NCI-H1930 (cell line): ENCODE data around the gene GAGE10.

Source experiments
- DNase-seq, 2 experiments: peaks; one replicate each; lab custom pipeline; 2025; lab: John Stamatoyannopoulos, UW

The GAGE10 gene, protein sequence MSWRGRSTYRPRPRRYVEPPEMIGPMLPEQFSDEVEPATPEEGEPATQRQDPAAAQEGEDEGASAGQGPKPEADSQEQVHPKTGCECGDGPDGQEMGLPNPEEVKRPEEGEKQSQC

DNA sequence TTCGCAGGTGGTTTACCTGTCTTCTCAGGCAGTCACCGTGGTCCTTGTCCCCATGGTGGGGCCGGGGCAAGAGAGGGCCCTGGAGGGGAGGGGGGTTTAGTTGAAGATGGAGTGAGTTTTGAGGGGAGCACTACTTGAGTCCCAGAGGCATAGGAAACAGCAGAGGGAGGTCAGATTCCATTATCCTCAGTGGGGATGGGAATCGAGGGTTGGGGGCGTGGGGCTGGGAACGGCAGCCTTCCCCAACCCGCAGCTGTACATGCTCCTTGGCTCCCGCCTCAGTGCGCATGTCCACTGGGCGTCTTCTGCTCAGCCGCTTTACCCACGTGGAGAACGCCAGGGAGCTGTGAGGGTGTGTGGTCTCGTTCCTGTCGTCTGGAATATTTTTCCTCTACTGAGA lies at the start of gene GAGE10:
GAGE10 (plus strand) TSS at position 301 of the 400 bp plus-strand sequence. CDS start 1,214 bp downstream, outside the sequence.
- no peak for DNase-seq

DNA sequence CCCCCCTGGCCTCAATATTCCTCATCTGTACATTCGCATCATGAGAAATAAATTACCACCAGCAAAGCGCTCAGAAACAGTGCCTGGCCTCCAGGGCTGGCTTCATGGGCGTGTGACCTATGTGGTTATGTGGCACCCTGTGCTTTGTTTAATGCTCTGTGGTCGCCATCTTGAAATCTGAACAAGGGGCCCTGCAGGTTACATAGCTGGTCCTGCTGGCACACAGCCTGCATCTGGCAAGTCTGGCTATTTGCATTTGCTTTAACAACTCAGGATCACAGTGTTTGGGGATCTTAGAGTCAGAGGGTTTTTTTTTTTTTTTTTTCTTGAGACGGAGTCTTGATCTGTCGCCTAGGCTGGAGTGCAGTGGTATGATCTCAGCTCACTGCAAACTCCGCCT lies 48.8 kb upstream of the GAGE10 start:
- DNase-seq, result no peak

DNA sequence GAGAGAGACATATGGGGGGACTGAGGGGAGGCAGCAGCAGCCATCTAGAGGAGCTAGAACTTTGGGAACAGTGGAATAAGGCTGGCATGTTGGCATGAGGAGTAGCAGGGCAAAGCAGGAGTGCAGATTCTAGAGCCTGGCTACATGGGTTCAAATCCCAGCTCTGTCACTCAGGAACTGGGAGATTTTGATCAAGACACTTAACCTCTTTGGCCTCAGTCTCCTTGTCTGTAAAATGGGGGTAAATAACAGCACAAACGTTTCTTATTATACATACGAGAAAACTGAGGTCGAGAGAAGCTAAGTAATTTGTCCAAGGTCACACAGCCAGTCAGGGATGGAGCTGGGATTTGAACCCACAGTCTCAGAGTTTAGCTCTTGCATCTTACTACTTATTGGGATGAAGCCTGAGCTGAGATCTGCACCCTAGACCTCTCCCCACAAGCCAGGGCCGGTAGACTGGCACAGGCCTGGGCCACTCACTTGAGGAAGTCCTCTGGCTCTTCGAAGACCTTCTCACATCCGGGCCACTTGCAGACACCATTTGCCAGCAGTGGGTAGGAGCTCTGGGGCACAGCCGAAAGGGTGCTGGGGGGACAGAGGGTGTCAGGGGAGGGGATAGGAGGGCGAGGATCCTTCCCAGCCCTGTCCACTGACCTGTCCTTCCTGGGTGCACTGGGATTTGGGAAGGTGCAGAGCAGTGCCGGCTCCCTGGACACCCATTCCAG lies 47.0 kb upstream of the GAGE10 start:
- no peak for DNase-seq

DNA sequence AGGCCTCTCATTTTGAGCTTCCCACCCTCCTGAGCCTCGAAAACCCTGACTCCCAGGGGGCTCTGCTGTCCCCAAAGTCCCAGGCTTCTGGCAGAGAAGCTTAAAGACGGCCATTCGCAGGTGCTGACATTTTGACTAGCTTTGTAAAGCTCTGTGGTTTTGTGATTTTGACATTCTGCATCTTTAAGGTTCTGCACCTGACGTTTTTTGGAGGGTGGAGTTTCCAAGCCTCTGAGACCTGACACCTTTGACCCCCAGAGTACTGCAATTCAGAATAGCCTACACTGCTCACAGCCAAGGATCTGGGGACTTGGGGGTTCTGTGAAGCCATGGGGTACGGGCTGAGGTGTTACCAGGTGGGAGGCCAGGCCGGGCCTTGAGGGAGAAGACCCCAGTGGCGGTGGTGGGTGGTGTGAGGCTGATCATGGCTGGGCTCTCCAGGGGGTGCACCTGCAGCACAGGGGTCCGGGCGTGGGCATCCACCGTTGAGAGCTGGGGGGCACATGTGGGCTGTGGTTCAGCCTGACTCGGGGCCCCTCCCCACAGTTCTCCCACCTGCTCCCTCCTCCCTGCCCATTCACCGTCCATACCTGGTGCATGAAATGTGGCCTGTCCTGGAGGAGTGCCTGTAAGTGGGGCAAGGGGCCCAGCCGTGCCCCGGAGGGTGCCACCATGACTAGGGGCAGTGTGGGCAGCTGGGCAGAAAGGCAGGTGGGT lies 46.2 kb upstream of the GAGE10 start:
- no peak for DNase-seq

DNA sequence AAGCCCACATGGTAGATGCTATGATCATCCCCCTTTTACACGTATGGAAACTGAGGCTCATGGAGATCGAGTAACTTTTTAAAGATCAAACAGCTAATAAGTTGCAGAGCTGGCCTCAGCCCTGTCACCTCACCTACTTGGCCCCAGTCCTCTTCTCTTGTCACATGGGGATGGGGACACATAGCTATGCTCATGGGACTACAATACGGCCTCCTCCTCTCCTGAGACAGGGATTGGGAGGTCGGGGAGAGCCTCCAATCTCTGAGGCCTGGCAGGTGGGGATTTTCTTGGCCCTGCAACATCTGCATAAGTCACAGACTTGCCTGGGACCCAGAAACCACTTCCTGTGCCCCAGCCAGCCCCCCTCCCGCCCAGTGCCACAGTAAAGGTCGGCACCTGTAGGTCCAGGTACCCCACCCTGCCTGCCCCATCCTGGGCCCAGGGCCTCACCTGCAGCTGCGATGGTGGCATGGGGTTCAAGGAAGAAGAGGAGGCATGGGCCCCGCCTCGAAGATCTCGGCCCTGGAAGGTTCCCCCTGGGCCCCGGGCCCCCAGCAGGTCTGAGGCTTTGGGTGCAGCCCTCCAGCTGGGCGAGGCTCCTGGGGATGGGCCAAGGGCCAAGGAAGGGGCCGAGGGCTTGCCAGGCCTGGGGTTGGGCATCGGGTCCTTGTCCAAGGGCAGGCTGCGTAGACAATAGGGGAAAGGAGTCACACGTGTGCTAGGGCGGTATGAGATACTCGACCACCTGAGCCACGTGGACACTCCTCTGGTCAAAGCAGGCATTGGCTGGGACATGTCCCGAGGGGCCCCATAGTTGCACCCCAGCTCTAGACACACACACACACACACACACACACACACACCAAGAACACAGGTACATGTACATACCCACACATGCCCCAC lies 45.3 kb upstream of the GAGE10 start:
- DNase-seq, result no peak

DNA sequence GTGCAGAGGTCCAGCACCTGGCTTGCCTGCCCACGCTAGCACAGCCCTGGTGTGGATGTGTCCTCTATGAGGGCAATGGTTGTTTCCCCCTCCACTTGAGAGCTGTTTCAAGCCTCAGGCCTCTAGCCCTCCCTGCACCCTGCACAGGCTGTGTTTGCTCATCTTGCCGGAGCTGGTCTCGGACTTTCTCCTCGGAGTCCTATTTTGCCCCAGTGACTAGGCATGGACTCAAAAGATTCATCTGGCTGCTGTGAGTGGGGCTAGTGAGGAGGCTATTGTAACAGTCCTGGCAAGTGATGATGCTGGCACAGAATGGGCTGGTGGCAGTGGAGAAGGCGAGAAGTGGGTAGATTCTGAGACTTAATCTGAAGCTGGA lies 44.7 kb upstream of the GAGE10 start:
- DNase-seq, result no peak

DNA sequence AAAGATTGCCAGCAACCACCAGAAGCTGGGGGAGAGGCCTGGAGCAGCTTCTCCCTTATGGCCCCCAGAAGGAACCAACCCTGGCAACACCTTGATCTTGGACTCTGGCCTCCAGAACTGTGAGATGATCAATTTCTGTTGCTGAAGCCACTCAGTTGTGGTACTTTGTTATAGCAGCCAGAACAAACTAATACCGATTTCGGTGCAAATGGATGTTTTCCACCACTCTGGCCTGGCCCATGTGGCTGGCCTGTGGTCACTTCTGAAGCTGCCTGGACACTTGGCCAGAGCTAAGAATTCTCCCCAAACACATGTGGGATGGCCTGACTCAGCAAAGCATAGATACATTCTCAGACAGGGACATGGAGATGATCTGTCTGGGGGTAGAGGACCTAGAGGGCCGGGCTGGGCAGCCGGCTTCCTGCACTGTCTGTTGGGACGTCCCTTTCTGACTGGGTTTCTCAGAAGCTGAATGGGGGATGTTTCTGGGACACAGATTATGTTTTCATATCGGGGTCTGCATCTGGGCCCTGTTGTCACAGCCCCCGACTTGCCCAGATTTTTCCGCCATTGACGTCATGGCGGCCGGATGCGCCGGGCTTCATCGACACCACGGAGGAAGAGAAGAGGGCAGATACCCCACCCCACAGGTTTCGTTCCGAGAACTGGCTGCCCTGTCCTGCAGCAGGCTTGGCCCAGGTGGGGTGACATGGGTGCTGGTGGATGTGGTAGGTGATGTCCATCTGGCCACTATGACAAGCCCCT lies 43.0 kb upstream of the GAGE10 start:
- no peak for DNase-seq

DNA sequence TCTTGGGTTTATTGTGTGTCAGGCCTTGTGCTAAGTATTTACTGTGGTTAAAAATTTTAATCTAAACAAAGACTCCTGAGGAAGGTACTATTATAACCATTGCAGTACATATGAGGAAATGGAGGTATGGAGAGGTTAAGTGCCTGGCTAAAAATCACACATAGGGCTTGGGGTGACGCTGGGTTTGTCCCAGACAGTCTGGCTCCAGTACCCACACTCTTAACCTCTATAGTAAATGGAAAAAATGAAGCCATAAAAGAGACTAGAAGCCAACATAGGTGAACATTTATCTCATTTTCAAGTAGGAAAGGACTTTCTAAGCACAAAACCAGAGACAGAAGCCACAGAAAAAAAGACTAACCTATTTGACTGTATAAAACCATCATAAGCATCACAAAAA lies 40.8 kb upstream of the GAGE10 start:
- no peak for DNase-seq

DNA sequence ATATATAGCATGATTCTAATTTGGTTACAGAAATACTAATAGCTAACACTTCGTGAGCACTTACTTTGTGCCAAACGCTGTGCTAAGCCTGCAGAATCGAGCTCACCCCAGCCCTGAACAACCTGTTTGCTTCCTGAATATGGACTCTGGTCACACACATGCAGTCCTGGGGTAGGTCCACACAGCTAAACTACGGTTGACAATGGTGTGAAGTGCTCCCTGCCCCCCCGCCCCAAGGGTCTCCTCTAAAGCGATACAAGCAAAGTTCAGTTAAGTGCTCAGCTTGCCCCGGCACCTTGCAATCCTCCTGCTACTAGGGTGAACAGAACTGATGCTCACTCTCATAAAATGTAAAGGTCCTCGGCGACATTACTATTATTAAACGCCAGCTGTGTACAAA lies 39.8 kb upstream of the GAGE10 start:
- no peak for DNase-seq

DNA sequence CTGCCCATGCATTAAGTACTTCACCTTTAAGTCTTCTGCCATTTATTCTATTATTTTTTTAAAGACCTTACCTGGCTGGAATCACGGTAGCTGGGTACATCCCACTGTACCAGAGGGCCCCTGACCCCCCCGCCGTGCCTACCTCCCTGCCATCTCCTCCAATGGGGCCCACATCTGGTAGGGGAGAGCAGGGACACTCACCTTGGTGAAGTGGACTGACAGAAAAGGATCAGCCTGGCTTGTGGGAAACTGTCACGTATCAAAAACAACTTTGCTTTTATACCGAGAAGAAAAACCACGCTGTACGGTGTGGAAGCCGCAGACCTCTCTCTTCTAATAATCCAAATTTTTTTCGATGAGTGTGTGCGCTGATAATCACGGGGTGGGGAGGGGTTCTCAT lies 39.0 kb upstream of the GAGE10 start, which contains the start of gene FOXP3:
FOXP3 (minus strand) TSS at position 251 of the 400 bp plus-strand sequence. CDS start 6,205 bp downstream, outside the sequence.
- no peak for DNase-seq

DNA sequence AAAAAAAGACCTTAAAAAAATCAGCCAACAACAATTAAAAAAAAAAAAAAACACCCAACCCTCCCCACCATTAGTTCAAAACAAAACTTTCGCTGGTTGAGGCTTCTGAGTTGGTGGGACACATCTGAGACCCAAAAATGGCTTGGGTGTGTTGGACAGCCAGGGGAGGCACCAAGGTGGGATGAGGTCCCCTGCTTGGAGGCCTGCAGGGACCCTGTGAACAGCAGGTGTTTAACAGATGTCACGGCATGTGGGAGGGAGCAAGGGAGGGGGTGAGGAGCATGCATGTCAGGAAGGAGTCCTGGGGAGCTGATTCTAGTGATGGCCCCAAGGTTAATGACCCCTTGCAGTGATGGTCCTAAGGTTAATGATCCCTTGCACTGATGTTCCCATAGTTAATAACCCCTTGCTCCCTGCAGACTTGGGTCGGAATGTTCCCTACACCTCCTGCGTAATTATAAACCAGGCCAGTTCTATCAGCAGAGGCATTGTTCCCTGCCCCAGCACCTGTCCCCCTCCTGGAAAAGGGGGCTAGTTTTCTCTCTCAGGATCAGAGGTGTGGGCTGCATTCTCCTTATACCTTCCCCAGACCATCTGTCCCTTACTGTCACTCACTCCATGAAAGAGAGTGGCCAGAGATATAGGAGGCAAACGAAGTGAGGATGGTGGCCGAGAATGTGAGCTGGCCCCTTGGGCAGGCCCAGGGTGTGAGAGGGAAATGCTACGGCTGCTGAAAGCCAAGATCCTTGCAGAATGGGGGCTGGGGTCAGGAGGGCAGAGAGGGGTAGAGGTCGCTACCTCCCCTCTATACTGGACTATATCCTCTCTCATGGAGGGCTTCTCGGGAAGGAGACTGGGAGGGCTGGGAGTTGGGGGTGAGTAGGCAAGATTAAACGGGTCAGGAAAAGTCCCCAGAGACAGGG lies 36.7 kb upstream of the GAGE10 start:
- no peak for DNase-seq

DNA sequence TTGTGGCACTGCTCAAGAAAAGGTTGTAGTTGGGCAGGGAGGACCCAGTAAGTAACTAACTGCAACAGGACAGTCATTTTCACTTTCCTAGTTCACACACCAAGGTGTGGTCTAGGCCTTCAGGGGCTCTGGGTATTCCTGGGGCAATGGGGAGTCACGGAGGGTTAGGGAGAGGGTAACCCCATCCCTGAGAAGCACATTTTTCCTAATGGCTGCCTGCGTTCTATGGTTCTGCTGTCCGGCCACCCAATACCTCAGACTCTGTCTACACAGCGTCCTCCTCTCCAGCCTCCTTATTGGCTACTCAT lies 34.8 kb upstream of the GAGE10 start:
- no peak for DNase-seq

DNA sequence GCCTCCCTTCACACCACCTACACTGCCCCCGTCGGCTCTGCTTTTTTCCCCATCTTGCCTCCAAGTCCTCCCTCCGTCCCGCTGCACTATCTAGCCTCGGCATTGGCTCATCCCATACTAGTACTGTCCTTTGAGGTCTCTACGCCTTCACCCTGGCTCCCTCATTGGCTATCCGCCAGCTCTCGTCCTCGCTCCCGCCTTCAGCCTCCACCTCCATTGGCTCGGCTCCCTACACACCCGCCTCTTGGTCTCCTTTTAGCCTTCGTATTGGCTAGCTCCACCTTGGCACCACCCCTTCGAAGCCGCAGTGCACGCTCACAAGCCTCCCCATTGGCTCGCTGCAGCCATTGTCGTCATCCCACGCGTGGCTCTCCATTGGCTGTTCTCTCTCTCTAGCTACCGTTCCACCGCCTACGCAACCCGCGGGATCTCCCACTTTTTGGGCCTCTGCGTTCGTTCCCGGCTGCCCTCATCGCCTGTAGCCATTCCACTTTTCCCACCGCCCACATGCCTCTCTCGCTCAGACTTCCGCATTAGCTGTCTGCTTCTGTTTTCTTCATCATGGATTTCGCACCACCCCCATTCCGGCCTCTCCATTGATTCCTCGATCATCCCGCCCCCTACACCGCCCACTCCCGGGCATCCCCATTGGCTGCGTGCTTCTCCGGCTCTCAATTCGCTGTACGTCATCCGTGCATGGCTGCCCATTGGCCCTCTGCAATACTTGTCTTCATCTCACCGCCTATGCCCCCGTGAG lies 34.3 kb upstream of the GAGE10 start:
- DNase-seq, result peak; percentile 94 to 96

DNA sequence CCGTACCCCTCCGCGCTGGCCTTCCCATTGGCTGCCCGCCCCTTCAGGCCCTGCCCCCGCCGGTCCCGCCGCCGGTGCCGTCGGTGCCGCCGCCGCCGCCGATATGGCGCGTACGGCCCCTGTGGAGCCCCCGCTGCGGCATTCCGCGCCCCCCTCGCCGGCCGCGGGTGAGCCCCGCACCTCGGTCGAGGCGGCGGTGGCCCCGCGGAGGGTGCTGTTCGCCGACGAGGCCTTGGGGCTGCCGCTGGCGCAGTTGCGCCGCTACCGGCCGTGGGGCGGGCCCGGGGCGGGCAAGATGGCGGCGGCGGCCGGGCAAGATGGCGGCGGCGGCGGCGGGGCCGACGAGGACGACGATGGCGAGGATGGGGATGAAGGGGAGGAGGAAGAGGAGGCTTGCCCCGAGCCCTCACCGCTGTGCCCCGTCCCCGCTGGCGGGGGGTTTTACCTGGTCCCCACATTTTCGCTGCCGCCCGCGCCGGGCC lies 33.6 kb upstream of the GAGE10 start, which contains the start of gene PPP1R3F:
PPP1R3F (plus strand) TSS at position 27 of the 482 bp plus-strand sequence; CDS start at position 104, 77 bp downstream.
- no peak for DNase-seq

DNA sequence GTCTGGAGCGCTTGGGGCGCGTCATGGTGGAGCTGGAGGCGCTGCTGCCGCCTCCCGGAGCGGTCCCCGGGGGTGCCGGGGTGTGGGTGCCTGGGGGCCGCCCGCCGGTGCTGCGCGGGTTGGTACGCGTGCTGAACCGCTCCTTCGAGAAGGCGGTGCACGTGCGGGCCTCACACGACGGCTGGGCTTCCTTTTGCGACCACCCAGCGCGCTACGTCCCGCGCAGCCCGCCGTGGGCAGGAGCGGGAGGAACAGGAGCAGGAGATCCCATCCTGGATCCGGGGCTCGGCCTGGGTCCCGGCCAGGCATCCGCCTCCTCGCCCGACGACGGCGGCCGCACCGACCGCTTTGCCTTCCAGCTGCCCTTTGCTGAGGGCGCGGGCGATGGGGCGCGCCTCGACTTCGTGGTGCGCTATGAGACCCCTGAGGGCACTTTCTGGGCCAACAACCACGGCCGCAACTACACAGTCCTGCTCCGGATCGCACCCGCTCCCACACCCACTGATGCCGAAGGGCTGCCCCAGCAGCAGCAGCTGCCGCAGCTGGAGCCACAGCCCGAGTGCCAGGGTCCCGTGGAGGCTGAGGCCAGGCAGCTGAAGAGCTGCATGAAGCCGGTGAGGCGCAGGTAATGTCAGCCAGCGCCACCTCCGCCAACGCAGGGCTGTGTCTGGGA lies 33.1 kb upstream of the GAGE10 start:
- no peak for DNase-seq

DNA sequence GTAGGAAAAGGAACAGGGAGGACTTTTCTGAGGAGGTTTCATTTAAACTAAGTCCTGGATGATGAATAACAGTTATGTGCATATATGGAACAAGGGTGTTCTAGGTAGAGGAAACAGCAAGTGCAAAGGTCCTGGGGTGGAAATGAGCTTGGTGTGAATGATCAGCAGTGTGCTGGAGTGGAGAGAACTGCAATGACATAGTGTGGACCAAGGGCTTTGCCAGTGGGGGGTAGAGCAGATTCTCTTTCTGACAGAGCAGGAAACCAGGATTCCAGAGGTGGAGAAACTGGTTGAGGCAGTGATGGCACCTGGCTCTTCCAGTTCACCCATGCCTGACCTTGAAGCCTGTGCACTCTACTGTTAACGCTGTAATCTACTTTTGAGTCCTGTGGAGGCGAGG lies 32.1 kb upstream of the GAGE10 start:
- no peak for DNase-seq

DNA sequence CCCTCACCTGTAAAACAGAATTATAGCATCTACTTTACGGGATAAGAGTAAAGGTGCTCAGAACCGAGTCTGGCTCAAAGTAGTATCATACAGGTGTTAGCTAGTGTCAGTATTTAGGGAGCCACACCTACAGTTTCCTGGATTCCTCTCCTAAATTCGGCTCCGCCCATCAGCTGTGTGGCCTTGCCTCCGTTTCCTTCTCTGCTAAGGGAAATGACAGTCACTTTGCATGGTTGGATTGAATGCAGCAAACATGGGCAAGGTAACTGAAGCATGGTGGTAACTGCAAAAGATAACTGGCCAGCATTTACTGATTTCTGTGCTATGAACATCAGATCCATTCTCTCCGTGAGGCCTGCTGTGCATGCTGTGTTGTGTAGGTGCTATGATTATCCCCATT lies 31.0 kb upstream of the GAGE10 start:
- no peak for DNase-seq

DNA sequence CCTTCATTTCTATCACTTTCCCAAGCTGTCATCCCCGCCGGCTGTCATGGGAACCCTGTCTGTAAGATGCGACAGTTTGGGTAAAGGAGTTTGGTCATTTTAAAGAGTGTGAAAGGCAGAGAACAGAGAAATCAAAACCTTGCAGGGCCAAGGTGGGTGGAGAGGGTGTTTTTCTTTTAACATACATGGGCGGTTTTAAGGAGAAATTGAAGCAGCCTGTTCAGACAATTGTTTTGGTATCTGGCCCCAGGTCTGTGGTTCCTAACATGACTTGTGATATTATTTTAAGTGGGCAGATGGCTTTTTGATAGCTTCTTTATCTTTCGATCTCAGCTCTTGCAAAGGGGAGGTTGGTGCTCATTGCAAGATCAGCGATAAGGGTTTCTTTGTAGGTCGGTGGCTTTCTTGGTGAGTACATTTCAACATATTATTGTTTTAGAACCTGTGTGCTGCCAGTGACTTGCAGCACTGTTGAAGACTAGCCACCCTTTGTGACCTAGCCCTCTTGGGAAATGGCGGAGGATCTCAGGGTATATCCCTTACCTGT lies 30.2 kb upstream of the GAGE10 start:
- no peak for DNase-seq

DNA sequence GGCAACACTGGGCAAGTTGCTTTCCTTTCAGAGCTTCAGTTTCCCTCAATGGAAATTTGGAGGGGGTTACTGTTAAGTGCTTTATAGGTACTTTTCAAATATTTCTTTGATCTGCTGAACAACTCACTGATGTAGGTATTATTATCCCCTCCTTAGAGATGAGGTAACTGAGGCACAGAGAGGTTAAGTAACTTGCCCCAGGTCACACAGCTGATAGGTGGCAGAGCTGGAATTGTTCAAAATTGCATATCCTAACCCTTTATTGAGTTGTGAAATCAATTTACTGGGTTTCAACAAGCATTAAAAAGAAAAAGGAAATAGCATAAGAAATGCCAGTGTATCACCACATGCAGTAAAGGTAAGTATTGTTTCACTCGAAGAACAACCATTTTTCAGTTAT lies 27.2 kb upstream of the GAGE10 start:
- no peak for DNase-seq
